ENCODE data around the gene EVC.
A peak's percentile ranks its signal among the peaks of the same experiment; 100 is the strongest.

Gene EVC

GRCh38 chr4:5824635-5825034, 113.6 kb downstream of the EVC start:
- TF ChIP-seq RAD21 (IDR thresholded peaks at IDR 0.05; ENCODE audit: low read depth) (peak; percentile 30), REST (IDR thresholded peaks at IDR 0.05; ENCODE audit: low read depth) (no peak)

- TF ChIP-seq CREB1 (IDR thresholded peaks at IDR 0.05; ENCODE audit: low read depth) (no peak), RAD21 (IDR thresholded peaks at IDR 0.05; ENCODE audit: low read depth) (no peak)
Observed at GRCh38 chr4:5825321-5826041, 114.5 kb downstream of the EVC start.

GRCh38 chr4:5826437-5827107, 115.6 kb downstream of the EVC start:
- TF ChIP-seq EGR1 (IDR thresholded peaks at IDR 0.05) (no peak), CREB1 (IDR thresholded peaks at IDR 0.05; ENCODE audit: low read depth) (no peak), REST (IDR thresholded peaks at IDR 0.05; ENCODE audit: low read depth) (no peak)

- no peak for TF ChIP-seq RAD21 (IDR thresholded peaks at IDR 0.05; ENCODE audit: low read depth)
- TF ChIP-seq TAF1 (IDR thresholded peaks at IDR 0.05; ENCODE audit: low read depth) = no peak
- no peak for TF ChIP-seq EP300 (IDR thresholded peaks at IDR 0.05; ENCODE audit: borderline replicate concordance)
- TF ChIP-seq USF1 (IDR thresholded peaks at IDR 0.05) = no peak
- no peak for TF ChIP-seq MAX (IDR thresholded peaks at IDR 0.05)
- TF ChIP-seq YY1 (IDR thresholded peaks at IDR 0.05; ENCODE audit: low read depth) = no peak
- TF ChIP-seq CEBPB (IDR thresholded peaks at IDR 0.05) = no peak
Observed at GRCh38 chr4:5827108-5828004, 116.4 kb downstream of the EVC start.

- TF ChIP-seq YY1 (IDR thresholded peaks at IDR 0.05; ENCODE audit: low read depth) (no peak), USF1 (IDR thresholded peaks at IDR 0.05) (no peak), EP300 (IDR thresholded peaks at IDR 0.05; ENCODE audit: borderline replicate concordance) (no peak), RAD21 (IDR thresholded peaks at IDR 0.05; ENCODE audit: low read depth) (no peak), CEBPB (IDR thresholded peaks at IDR 0.05) (no peak), FOXM1 (IDR thresholded peaks at IDR 0.05; ENCODE audit: borderline replicate concordance, low read depth) (no peak), MAX (IDR thresholded peaks at IDR 0.05) (no peak), NFIC (IDR thresholded peaks at IDR 0.05) (no peak), CREB1 (IDR thresholded peaks at IDR 0.05; ENCODE audit: low read depth) (no peak), EGR1 (IDR thresholded peaks at IDR 0.05) (no peak), TCF12 (IDR thresholded peaks at IDR 0.05; ENCODE audit: low read depth) (no peak)
Observed at GRCh38 chr4:5828005-5828391, 117.0 kb downstream of the EVC start.

GRCh38 chr4:5836943-5837342, 125.9 kb downstream of the EVC start:
- no peak for TF ChIP-seq TAF1 (IDR thresholded peaks at IDR 0.05; ENCODE audit: low read depth)
- no peak for TF ChIP-seq EGR1 (IDR thresholded peaks at IDR 0.05)
- TF ChIP-seq REST (IDR thresholded peaks at IDR 0.05; ENCODE audit: low read depth) = no peak
- TF ChIP-seq MAX (IDR thresholded peaks at IDR 0.05) = no peak
- no peak for TF ChIP-seq USF1 (IDR thresholded peaks at IDR 0.05)
- no peak for TF ChIP-seq CREB1 (IDR thresholded peaks at IDR 0.05; ENCODE audit: low read depth)
- no peak for TF ChIP-seq FOXM1 (IDR thresholded peaks at IDR 0.05; ENCODE audit: borderline replicate concordance, low read depth)
- no peak for TF ChIP-seq ZBTB7A (IDR thresholded peaks at IDR 0.05; ENCODE audit: low read depth)
- no peak for TF ChIP-seq NFIC (IDR thresholded peaks at IDR 0.05)
- TF ChIP-seq EP300 (IDR thresholded peaks at IDR 0.05; ENCODE audit: borderline replicate concordance) = no peak
- TF ChIP-seq TEAD4 (IDR thresholded peaks at IDR 0.05) = no peak
- no peak for TF ChIP-seq CEBPB (IDR thresholded peaks at IDR 0.05)
- TF ChIP-seq YY1 (IDR thresholded peaks at IDR 0.05; ENCODE audit: low read depth) = no peak
- TF ChIP-seq TCF12 (IDR thresholded peaks at IDR 0.05; ENCODE audit: low read depth) = no peak
- TF ChIP-seq RAD21 (IDR thresholded peaks at IDR 0.05; ENCODE audit: low read depth) = no peak
